GM03348 (cell line): ENCODE results near the gene C1orf167.

Experiments used
- DNase-seq: peaks from one replicate; pipeline ENCODE4 v3.0.0; 2012; ENCODE audit warnings: low spot score

Gene C1orf167

DNA sequence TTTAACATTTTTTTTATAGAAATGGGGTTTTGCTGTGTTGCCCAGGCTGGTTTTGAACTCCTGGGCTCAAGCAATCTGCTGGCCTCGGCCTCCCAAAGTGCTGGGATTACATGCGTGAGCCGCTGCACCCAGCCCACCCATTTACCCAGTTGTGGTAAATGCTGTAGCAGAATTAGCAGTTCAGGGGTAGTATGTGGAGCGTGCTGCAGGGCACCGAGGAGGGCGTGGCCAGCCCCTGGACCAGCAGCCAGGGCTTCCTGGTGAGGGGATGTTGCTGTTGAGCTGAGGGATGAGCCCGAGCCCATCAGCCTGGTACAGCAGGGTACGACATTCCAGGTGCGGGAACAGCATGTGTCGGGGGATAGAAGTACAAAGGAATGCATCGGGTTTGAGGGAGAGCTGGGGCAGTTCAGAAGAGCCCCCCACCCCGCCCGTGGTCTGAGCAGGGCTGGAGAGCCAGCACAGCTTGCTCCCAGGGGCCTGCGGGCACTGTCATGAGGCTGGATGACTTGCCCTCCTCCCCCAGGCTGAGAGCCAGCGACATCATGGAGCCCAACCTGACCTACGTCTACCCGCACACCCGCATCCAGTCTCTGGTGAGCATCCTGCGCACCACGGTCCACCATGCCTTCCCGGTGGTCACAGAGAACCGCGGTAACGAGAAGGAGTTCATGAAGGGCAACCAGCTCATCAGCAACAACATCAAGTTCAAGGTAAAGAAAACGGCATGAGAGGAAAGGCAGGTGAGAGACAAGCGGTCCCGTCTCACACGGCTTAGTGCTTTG, 73.6 kb downstream of the C1orf167 start:
- DNase-seq, result no peak

DNA sequence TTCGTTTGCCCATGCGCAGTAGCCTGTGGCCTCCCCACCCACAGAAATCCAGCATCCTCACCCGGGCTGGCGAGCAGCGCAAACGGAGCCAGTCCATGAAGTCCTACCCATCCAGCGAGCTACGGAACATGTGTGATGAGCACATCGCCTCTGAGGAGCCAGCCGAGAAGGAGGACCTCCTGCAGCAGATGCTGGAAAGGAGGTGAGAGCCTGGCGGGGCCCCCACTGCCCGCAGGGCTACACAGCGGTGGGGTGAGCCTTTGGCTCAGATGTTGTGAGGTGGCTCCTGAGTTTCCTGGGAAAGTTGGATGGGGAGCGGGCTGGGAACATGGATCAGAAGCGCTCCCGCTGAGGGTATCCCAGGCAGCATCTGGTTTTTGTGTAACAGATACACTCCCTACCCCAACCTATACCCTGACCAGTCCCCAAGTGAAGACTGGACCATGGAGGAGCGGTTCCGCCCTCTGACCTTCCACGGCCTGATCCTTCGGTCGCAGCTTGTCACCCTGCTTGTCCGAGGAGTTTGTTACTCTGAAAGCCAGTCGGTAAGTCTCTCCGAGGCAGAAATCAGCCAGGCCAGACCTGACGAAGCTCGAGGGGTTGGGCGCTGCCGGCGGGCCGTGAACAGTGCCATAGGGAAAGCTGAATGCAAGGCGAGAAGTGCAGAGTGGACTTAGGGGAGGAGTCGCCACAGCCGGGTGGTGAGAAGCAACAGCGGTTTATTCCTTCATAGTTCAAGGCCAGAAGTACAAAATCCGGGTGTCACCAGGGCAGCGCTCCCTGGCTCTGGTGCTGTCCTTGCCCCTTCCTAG, 75.2 kb downstream of the C1orf167 start:
- no peak for DNase-seq

DNA sequence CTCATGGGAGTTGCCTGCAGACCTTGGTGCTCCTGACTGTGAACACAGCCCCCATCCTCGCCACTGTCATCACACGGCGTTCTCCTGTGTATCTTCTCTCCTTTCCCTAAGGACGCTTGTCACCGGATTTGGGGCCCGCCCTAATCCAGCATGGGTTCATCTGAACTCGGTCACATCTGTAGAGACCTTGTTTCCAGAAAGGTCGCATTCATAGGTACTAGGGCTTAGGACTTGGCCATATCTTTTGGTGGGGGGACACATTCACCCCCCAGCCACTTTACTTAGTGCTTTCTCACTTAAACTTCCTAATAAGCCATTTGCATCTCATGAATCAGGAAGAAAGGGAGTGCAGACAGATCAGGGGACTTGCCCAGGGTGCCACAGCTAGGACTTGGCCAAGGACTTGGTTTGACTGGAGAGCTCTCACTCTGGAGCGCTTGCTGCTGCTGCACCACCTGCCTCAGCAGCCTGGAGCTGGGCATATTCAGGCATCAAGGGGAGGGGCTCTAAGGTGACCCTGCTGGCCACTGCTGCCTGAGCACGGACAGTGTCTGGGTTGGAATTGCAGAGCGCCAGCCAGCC, 75.9 kb downstream of the C1orf167 start:
- no peak for DNase-seq

DNA sequence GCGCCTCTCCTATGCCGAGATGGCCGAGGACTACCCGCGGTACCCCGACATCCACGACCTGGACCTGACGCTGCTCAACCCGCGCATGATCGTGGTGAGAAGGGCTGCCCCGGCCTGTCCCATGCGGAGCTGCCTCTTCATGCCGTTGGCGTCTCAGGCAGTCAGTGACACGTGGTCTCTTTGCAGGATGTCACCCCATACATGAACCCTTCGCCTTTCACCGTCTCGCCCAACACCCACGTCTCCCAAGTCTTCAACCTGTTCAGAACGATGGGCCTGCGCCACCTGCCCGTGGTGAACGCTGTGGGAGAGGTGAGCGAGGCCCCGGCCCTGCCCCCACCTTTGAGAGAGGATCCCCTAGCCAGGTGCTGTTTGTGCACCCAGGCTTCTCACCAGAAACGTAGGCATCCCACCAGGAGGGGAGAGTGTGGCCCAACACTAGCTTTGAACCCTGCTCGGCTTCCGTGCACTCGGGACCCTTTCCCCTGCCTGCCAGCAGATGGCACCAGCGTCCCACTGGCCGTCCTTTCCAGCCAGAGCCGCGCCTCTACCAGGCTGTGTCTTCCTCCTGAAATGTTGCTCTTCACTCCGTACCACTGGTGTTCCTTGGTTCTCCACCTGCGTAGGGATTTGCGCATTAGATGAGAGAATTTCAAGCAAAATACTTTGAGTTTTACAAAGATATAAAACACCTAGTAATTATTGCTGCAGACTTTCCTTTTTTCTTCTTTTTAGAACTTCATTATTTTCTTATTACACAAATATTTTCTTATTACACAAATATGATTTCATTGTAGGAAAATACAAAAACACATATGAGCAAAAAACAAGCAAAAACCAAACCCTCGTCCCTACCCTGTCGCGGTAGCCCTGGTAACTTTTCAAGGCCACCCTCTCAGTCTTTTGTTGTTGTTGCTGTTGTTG, 76.6 kb downstream of the C1orf167 start:
- peak; percentile 94 for DNase-seq
